HG03196 (cell line): ENCODE results near the gene B3GALNT2.
A peak's percentile ranks its signal among the peaks of the same experiment; 100 is the strongest.

Experiments used
- ATAC-seq: cut with Tn5 transposase; IDR thresholded peaks from one replicate; pipeline ENCODE4 v1.9.1; 2021; ENCODE audit not compliant: unreplicated experiment

B3GALNT2 gene

GRCh38 chr1:235455823-235456222 is 48.4 kb downstream of the B3GALNT2 start:
- no peak for ATAC-seq

DNA sequence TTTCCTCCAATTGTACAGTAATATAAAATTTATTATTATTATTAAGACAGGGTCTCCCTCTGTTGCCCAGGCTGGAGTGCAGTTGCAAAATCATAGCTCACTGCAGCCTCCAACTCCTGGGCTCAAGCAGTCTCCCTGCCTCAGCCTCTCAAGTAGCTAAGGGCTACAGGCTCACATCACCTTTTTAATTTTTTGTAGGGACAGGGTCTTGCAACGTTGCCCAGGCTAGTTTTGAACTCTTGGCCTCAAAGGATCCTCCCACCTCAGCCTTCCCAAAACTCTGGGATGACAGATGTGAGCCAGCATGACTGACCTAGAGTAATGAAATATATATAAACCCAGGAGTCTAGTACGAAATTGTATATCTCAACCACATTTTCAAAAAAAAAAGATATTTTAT is 49.2 kb downstream of the B3GALNT2 start:
- ATAC-seq, result no peak

GRCh38 chr1:235454021-235454420 is 50.2 kb downstream of the B3GALNT2 start:
- ATAC-seq, result no peak

- no peak for ATAC-seq
These were observed 53.3 kb downstream of the B3GALNT2 start for GRCh38 chr1:235450886-235451483.

DNA sequence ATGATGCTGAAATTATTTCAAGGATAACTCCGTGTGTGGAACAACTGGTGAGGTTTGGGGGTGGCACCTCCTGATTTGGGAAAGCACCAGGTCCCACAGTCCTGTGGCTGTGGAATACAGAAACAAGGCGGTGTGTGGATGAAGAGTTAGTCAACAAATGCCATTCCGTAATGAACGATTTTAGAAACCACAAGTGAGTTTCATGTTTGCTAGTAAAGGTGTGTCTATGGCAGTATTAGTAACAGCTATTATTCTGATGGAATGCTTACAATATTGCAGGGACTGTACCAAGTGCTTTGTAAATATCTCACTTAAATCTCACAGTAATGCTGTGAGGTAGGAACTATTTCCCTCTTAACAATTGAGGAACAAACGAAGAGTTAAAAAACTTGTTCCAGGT is 53.8 kb downstream of the B3GALNT2 start:
- ATAC-seq, result no peak

- ATAC-seq, result no peak
These were observed 55.6 kb downstream of the B3GALNT2 start for GRCh38 chr1:235448616-235449015.

GRCh38 chr1:235442788-235443429 is 61.3 kb downstream of the B3GALNT2 start:
- no peak for ATAC-seq

- ATAC-seq, result no peak
These were observed 63.0 kb downstream of the B3GALNT2 start for GRCh38 chr1:235441159-235441685.

DNA sequence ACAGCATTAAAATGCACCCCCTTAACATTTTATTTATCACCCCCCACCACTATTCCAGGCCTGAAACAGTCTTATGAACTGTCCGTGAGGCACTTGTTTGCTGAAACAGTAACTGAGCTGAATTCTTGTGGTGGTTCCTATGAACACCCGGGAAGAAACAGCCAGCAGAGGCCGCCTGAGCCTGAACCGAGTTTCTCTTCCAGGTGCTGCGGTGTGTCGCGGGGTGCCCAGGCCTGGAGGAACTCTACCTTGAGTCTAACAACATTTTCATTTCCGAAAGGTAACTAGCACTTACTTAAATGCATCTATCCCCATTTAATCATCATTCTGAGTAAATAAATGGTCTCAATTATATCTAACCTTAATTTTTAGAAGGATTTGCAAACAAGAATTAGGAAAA is 70.3 kb downstream of the B3GALNT2 start:
- no peak for ATAC-seq

DNA sequence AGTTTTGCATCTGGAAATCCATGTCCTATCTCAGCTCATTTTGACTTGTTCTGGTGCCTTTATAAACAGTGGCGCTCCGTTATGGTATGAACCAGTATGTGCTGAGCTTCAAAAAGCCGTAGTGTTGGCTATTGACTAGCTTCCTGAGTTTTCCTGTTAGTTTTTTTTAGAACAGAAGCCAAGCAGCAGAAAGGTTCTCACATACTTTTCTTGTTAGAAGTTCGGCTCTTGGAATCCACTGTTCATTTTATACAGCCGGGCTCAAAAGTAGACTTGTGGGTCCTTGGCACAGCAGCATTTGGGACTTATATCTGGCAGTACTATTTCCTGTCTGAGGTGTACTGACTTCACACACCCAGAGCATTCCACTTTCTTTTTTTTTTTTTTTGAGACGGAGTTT is 73.3 kb downstream of the B3GALNT2 start:
- ATAC-seq, result no peak

GRCh38 chr1:235429143-235429542 is 75.1 kb downstream of the B3GALNT2 start:
- no peak for ATAC-seq

DNA sequence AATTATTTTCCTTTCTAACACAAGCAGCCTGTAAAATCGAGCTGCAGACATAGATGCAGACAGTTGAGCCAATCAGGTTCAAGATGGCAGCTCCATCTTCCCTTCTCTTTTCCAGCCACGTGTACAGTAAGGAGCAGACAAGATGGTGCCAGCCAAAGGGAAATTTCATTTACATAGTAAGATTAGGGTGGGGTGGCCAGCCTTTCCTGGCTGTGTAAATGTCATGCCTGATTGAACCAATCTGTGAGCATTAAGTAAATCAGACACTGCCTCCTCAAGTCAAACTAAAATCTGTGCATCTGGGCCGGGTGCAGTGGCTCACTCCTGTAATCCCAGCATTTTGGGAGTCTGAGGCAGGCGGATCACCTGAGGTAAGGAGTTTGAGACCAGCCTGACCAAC is 76.8 kb downstream of the B3GALNT2 start:
- no peak for ATAC-seq

GRCh38 chr1:235426680-235427079 is 77.6 kb downstream of the B3GALNT2 start:
- ATAC-seq, result no peak

DNA sequence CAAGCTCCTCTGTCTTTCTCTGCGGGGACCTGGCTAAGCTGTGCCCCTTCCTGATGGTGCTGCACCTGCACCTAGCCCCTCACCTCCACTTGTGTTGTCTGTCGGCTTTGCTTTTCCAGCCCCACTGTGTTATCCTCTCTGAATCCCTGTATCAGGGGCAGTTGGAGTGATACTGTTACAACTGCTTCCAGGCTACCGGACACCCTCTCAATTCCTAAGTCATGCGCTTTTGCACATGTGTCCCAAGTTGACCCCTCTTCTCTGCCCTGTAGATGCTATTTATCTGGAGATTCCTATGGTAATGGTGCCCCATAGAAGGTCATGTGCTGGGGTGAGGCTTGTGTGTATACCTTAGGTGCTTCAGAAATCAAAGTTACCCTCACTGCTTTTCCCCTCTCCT is 78.1 kb downstream of the B3GALNT2 start:
- no peak for ATAC-seq

DNA sequence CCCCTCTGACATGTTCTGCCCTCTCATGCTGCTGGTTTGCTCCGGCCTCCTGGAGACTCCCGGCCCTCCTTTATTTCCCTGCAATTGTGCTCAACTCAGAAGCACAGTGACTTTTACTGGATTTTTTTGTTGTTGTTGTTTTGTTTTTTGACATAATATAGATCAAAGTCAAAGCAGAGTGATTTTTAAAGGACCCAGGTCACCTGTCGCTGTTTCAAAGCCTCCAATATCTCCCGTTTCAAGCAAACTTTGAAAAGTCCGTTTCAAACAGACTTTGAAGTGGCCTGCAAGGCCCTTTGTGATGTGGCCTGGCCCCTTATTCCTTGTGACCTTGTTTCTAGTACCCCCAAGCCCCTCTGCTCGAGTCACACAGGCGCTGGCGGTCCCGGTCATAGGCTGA is 78.9 kb downstream of the B3GALNT2 start:
- no peak for ATAC-seq

DNA sequence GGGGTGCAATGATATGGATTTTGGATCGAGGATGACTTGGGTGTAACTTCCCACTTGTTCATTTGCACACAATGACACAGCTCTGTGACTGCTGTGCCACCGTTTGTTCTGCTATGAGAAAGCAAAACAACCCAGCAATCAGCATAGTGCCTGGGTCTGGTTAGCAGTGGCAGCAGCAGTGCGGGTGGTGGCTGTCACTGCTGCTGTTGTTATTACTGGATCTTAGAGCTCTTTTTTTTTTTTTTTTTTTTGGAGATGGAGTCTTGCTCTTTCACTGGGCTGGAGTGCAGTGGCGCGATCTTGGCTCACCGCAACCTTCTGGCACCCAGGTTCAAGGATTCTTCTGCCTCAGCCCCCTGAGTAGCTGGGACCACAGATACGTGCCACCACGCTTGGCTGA is 80.2 kb downstream of the B3GALNT2 start:
- ATAC-seq, result no peak

DNA sequence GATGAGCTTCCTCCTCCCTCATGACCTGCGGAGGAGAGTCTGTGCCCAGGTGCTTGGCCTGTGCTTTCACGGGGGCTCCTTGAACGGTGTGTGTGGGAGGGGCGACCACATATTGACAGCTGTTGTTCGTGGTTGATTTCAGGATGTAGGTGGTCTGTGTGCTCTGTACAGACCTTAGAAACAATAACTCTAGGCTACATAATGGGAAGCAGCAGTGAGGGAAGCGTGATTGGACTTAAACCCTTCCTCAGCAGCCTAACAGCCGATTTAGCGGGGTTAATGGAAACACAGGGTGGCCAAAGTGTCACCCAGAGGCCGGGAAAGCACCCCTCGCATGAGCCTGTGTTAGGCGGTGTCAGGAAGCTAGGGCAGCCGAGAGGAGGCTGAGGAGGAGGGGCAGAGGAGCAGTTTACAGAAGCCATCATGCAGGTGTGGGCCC is 81.0 kb downstream of the B3GALNT2 start:
- ATAC-seq, result peak; percentile 64

- no peak for ATAC-seq
These were observed 82.5 kb downstream of the B3GALNT2 start for GRCh38 chr1:235421751-235422150.

- ATAC-seq, result no peak
These were observed 87.1 kb downstream of the B3GALNT2 start for GRCh38 chr1:235417086-235417697.

DNA sequence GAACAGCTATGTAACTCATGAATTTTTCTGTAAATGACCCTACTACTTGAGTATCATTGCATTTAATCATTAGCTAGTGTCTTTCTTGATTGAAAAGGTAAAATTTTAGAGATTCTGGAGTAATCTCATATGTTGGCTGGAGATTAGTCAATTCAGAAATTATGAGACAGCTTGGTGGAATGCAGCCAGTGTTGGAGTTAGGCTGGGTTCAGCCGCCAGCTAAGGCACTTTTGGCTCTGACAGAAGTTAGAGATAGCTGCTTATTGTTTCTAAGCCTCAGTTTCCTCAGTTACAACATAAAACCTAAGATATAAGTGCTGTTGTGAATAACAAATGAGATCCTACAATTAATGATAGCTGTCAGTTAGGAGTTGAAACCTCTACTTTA is 87.6 kb downstream of the B3GALNT2 start:
- no peak for ATAC-seq

DNA sequence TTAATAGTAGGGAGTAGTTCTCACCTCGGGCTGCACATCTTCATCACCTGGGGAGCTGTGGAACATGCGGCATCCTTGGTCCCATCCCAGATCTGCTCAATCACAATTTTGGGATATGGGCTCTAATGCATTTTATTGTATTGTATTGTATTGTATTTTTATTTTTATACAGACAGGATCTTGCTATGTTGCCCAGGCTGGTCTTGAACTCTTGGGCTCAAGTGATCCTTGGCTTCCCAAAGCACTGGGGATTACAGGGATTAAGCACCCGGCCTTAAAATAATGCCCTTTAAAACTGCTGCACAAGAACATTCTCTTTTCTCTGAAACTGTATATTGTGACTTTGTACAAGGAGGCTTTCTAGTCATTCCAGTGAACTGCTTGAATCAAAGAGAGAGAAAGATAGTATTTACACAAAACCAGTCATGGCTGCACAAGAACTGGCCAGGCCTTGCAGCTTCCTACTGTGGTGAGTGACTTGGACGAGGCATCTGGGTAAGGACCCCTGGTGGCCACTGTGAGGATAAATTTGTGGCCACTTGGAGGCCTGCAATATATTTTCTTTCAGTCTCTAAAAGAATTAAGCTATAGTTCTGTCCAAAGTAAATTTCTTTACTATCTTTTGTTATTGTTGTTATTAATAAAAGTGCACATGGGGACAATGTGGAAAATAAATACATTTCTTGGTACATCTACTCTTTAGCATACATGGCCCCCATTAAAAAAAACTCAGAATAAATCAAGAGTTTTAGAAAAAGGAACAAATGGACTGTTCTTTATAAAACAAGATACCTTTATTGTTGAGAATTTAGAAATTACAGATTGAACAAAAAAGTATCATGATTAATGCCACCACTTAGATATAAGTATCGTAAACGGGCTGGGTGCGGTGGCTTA is 89.0 kb downstream of the B3GALNT2 start:
- ATAC-seq, result no peak
